ENCODE results near the gene ASB6.

GRCh38 chr9:129685220-129685932 is 43.4 kb upstream of the ASB6 start:
- TF ChIP-seq CTCF (IDR thresholded peaks at IDR 0.05) (no peak), POLR2A (IDR thresholded peaks at IDR 0.05) (no peak)

All from body of pancreas (tissue), 4 donors.